A673 (cell line): Measurements from ENCODE around the gene STPG1.

Source experiments
- CTCF ChIP-seq: fragments of 300-800, 200-600 bp; sonication (generic); conservative IDR thresholded peaks from 2 replicates; pipeline ENCODE4 v1.5.1; 2017; ENCODE audit warnings: low read depth, mild to moderate bottlenecking, antibody characterized with exemption, low read length, moderate library complexity, mixed read lengths
- EZH2 ChIP-seq: fragments of 200-600 bp; sonication (generic); IDR thresholded peaks from 2 replicates; pipeline ENCODE4 v1.6.1; 2017; ENCODE audit warnings: borderline replicate concordance, low read depth, mild to moderate bottlenecking, mixed read lengths, antibody characterized with exemption, low read length; ENCODE audit not compliant: poor library complexity, severe bottlenecking

GRCh38 chr1:24373044-24373443 is 40.5 kb downstream of the STPG1 start:
- TF ChIP-seq CTCF, result no peak
- no peak for TF ChIP-seq EZH2
